K562 (cell line): ENCODE results near the gene WSCD2. TPM values are rescaled to one million over a fixed set of nuclear protein-coding genes. Genes with fewer than 3 reads are reported as not detected.
A peak's percentile ranks its signal among the peaks of the same experiment; 100 is the strongest.

Experiments used
- ADNP ChIP-seq: fragments of 200-800 bp; sonication (Bioruptor generic); IDR thresholded peaks from 2 replicates; pipeline ENCODE4 v1.6.1; 2016; ENCODE audit warnings: missing genetic modification characterization, missing compliant biosample characterization
- ATF1 ChIP-seq, 2 experiments: fragments of 450-650 bp in 1 of 2; IDR thresholded peaks; 2 replicates each; pipeline ENCODE4 v1.6.1; 2016; ENCODE audit warnings: missing compliant biosample characterization in 1 of 2, missing genetic modification characterization in 1 of 2
- ATF7 ChIP-seq: fragments of 450-650 bp; IDR thresholded peaks from 2 replicates; pipeline ENCODE4 v1.7.1; 2014; ENCODE audit warnings: mild to moderate bottlenecking, moderate library complexity
- BRF1 ChIP-seq: IDR thresholded peaks from 3 replicates; pipeline ENCODE4 v1.6.1; 2011; ENCODE audit warnings: borderline replicate concordance, mild to moderate bottlenecking; ENCODE audit not compliant: insufficient read length; ENCODE audit errors: extremely low read depth
- LCOR ChIP-seq: sonication (generic); formaldehyde crosslinking; IDR thresholded peaks from 2 replicates; pipeline ENCODE4 v1.8.0; 2022; ENCODE audit warnings: mild to moderate bottlenecking, missing genetic modification reagents
- MAFK ChIP-seq: IDR thresholded peaks from 2 replicates; pipeline ENCODE4 v1.6.1; 2011; ENCODE audit warnings: low read length, improper control_type of control experiment
- MEIS2 ChIP-seq: fragments of 450-650 bp; IDR thresholded peaks from 2 replicates; pipeline ENCODE4 v1.6.1; 2014; ENCODE audit warnings: mild to moderate bottlenecking; ENCODE audit not compliant: partially characterized antibody
- NR2F6 ChIP-seq: fragments of 450-650 bp; formaldehyde crosslinking; IDR thresholded peaks from 2 replicates; pipeline ENCODE4 v1.4.0; 2020; ENCODE audit warnings: mild to moderate bottlenecking
- PTTG1 ChIP-seq: fragments of 450-650 bp; IDR thresholded peaks from 2 replicates; pipeline ENCODE4 v1.6.1; 2016; ENCODE audit warnings: low read depth, mild to moderate bottlenecking, missing genetic modification characterization, missing compliant biosample characterization
- SMARCB1 ChIP-seq: IDR thresholded peaks from 2 replicates; pipeline ENCODE4 v1.6.1; 2011; ENCODE audit warnings: improper control_type of control experiment, low read depth; ENCODE audit not compliant: insufficient read length
- ZNF507 ChIP-seq: conservative IDR thresholded peaks from 2 replicates; pipeline ENCODE4 v1.6.1; 2017; ENCODE audit warnings: missing genetic modification characterization, missing compliant biosample characterization
- ZNF764 ChIP-seq: fragments of 250-450 bp; sonication (Bioruptor Pico); IDR thresholded peaks from 2 replicates; pipeline ENCODE4 v1.4.0; 2020; ENCODE audit warnings: low read depth, mild to moderate bottlenecking, moderate library complexity
- polyA plus RNA-seq, 8 experiments: library from polyadenylated mRNA; depleted of rRNA in 4 of 8; stranded (reverse) in 5 of 8; unstranded in 3 of 8; fragments of >200 nt; fragmentation: Nextera tagmentation in 2 of 8; fragmentation: Illumina TruSeq in 1 of 8; extraction: Ambion mirVana in 2 of 8; extraction: Trizol in 1 of 8; gene quantifications; 2 replicates each; pipeline versions ENCODE4 v1.2.1 to v1.2.3, GENCODE V29; 2011 to 2014; ENCODE audit warnings: inconsistent platforms in 1 of 8, missing spikeins in 1 of 8
- total RNA-seq, 7 experiments: library from RNA; depleted of rRNA in 6 of 7; stranded (reverse); fragments of >200 nt in 6 of 7; fragmentation: Illumina TruSeq in 2 of 7; extraction: Trizol in 2 of 7; gene quantifications; 2 replicates each; pipeline versions ENCODE4 v1.2.1 to v1.2.3, GENCODE V29; 2011 to 2021; ENCODE audit warnings: low replicate concordance in 1 of 7
- TF ChIP-seq, protein P1 (sequence below): fragments of 250-450 bp; sonication (Bioruptor Pico); IDR thresholded peaks from 2 replicates; pipeline ENCODE4 v1.5.0; 2021; ENCODE audit warnings: mild to moderate bottlenecking, borderline replicate concordance
- TF ChIP-seq, protein P2 (sequence below), 2 experiments: fragments of 450-650 bp in 1 of 2; sonication (generic) in 1 of 2; formaldehyde crosslinking in 1 of 2; IDR thresholded peaks in 1 of 2; conservative IDR thresholded peaks in 1 of 2; 2 replicates each; pipeline versions ENCODE4 v1.6.1 to v1.8.1; 2016 to 2023; ENCODE audit warnings: mild to moderate bottlenecking in 2 of 2, moderate library complexity in 2 of 2, inconsistent platforms in 1 of 2, missing genetic modification reagents in 1 of 2
- TF ChIP-seq, protein P3 (sequence below), 3 experiments: IDR thresholded peaks in 2 of 3; conservative IDR thresholded peaks in 1 of 3; 2 replicates each; pipeline ENCODE4 v1.5.1; 2011 to 2012; ENCODE audit warnings: low read length in 3 of 3, mild to moderate bottlenecking in 3 of 3, control low read depth in 2 of 3, improper control_type of control experiment in 1 of 3, inconsistent platforms in 1 of 3, low read depth in 1 of 3, mixed read lengths in 1 of 3, moderate library complexity in 1 of 3; ENCODE audit not compliant: insufficient read depth in 2 of 3
- TF ChIP-seq, protein P4 (sequence below), 2 experiments: fragments of 450-650 bp; conservative IDR thresholded peaks; 2 replicates each; pipeline ENCODE4 v1.6.1; 2017; ENCODE audit warnings: mild to moderate bottlenecking in 2 of 2, moderate library complexity in 2 of 2
- TF ChIP-seq, protein P5 (sequence below): fragments of 250-450 bp; sonication (Bioruptor Pico); IDR thresholded peaks from 2 replicates; pipeline ENCODE4 v1.4.0; 2020; ENCODE audit warnings: mild to moderate bottlenecking, moderate library complexity
- TF ChIP-seq, protein P6 (sequence below): sonication (generic); formaldehyde crosslinking; IDR thresholded peaks from 2 replicates; pipeline ENCODE4 v1.8.1; 2023; ENCODE audit warnings: mild to moderate bottlenecking, missing genetic modification reagents, moderate library complexity

WSCD2 gene
- total and polyA plus RNA-seq, 9 of the 15 experiments (the other 6 are each of a cell fraction or from before 2014, with no cell fraction given), result 0.72 to 14.1 (median 4.0) TPM

DNA sequence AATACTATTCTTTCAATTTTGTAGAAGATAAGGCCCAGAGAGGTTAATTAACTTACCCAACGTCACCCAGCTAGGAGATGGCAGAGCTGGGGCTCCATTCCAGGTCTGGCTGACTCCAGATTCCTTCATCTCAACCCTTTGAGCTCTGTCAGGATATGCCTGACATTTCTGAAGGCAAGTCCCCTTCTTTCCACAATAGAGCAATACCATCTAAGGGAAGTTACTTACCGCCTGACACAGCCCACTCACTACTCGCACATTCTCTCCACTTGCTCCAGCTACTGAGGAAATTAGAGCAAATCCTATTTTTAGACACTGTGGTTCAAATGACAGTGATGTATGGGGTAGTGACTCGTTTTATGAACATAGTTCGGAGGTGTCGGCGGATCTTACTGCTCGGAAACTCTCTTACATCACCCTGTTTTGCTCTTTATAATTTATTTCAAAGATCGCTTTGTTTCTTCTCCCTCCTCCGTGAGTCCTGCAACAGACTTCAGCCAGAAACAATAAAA lies 2.0 kb upstream of the WSCD2 start (continued):
- TF ChIP-seq, protein P1, sequence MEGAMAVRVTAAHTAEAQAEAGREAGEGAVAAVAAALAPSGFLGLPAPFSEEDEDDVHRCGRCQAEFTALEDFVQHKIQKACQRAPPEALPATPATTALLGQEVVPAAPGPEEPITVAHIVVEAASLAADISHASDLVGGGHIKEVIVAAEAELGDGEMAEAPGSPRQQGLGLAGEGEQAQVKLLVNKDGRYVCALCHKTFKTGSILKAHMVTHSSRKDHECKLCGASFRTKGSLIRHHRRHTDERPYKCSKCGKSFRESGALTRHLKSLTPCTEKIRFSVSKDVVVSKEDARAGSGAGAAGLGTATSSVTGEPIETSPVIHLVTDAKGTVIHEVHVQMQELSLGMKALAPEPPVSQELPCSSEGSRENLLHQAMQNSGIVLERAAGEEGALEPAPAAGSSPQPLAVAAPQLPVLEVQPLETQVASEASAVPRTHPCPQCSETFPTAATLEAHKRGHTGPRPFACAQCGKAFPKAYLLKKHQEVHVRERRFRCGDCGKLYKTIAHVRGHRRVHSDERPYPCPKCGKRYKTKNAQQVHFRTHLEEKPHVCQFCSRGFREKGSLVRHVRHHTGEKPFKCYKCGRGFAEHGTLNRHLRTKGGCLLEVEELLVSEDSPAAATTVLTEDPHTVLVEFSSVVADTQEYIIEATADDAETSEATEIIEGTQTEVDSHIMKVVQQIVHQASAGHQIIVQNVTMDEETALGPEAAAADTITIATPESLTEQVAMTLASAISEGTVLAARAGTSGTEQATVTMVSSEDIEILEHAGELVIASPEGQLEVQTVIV (CRISPR knock-in tag), result no peak
- TF ChIP-seq, protein P2, sequence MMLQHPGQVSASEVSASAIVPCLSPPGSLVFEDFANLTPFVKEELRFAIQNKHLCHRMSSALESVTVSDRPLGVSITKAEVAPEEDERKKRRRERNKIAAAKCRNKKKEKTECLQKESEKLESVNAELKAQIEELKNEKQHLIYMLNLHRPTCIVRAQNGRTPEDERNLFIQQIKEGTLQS (IDR thresholded peaks at IDR 0.05), result 0 out of 2 replicates have a peak, but pooled peaks have one; percentile 19
- TF ChIP-seq, protein P2 (CRISPR knock-in tag; conservative IDR thresholded peaks at IDR 0.05), result no peak
- TF ChIP-seq BRF1 (no peak), ZNF764 (CRISPR knock-in tag) (no peak), SMARCB1 (no peak), PTTG1 (tag) (no peak), ATF7 (no peak), MAFK (no peak), ADNP (tag) (peak; percentile 79), LCOR (CRISPR knock-in tag) (no peak), ZNF507 (tag) (no peak), MEIS2 (peak; percentile 79), ATF1 (CRISPR knock-in tag; IDR thresholded peaks at IDR 0.05) (no peak), ATF1 (tag; IDR thresholded peaks at IDR 0.05) (no peak), NR2F6 (no peak)
- TF ChIP-seq, protein P3, sequence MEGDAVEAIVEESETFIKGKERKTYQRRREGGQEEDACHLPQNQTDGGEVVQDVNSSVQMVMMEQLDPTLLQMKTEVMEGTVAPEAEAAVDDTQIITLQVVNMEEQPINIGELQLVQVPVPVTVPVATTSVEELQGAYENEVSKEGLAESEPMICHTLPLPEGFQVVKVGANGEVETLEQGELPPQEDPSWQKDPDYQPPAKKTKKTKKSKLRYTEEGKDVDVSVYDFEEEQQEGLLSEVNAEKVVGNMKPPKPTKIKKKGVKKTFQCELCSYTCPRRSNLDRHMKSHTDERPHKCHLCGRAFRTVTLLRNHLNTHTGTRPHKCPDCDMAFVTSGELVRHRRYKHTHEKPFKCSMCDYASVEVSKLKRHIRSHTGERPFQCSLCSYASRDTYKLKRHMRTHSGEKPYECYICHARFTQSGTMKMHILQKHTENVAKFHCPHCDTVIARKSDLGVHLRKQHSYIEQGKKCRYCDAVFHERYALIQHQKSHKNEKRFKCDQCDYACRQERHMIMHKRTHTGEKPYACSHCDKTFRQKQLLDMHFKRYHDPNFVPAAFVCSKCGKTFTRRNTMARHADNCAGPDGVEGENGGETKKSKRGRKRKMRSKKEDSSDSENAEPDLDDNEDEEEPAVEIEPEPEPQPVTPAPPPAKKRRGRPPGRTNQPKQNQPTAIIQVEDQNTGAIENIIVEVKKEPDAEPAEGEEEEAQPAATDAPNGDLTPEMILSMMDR (IDR thresholded peaks at IDR 0.05 in 2 of 3, conservative IDR thresholded peaks at IDR 0.05 in 1 of 3; ENCODE audit: insufficient read depth in 2 of 3, low read depth in 1 of 3, low read length in 3 of 3), result no peak
- TF ChIP-seq, protein P4, sequence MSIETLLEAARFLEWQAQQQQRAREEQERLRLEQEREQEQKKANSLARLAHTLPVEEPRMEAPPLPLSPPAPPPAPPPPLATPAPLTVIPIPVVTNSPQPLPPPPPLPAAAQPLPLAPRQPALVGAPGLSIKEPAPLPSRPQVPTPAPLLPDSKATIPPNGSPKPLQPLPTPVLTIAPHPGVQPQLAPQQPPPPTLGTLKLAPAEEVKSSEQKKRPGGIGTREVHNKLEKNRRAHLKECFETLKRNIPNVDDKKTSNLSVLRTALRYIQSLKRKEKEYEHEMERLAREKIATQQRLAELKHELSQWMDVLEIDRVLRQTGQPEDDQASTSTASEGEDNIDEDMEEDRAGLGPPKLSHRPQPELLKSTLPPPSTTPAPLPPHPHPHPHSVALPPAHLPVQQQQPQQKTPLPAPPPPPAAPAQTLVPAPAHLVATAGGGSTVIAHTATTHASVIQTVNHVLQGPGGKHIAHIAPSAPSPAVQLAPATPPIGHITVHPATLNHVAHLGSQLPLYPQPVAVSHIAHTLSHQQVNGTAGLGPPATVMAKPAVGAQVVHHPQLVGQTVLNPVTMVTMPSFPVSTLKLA (conservative IDR thresholded peaks at IDR 0.05), result no peak
- TF ChIP-seq, protein P5, sequence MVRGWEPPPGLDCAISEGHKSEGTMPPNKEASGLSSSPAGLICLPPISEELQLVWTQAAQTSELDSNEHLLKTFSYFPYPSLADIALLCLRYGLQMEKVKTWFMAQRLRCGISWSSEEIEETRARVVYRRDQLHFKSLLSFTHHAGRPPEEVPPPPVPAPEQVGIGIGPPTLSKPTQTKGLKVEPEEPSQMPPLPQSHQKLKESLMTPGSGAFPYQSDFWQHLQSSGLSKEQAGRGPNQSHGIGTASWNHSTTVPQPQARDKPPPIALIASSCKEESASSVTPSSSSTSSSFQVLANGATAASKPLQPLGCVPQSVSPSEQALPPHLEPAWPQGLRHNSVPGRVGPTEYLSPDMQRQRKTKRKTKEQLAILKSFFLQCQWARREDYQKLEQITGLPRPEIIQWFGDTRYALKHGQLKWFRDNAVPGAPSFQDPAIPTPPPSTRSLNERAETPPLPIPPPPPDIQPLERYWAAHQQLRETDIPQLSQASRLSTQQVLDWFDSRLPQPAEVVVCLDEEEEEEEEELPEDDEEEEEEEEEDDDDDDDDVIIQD (CRISPR knock-in tag), result no peak
- TF ChIP-seq, protein P6, sequence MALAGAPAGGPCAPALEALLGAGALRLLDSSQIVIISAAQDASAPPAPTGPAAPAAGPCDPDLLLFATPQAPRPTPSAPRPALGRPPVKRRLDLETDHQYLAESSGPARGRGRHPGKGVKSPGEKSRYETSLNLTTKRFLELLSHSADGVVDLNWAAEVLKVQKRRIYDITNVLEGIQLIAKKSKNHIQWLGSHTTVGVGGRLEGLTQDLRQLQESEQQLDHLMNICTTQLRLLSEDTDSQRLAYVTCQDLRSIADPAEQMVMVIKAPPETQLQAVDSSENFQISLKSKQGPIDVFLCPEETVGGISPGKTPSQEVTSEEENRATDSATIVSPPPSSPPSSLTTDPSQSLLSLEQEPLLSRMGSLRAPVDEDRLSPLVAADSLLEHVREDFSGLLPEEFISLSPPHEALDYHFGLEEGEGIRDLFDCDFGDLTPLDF, result no peak
